Stimulated activated CD8-positive, alpha-beta memory T cell treated with anti-CD3 and anti-CD28 coated beads, Interleukin-4, amount 100 ng/mL, for 24 hours (primary cell): ENCODE data around the gene ANXA9.
A peak's percentile ranks its signal among the peaks of the same experiment; 100 is the strongest.

Source experiments
- DNase-seq: peaks from one replicate; pipeline ENCODE4 v3.0.0-alpha.2; 2020; ENCODE audit warnings: low read depth

Gene ANXA9, protein sequence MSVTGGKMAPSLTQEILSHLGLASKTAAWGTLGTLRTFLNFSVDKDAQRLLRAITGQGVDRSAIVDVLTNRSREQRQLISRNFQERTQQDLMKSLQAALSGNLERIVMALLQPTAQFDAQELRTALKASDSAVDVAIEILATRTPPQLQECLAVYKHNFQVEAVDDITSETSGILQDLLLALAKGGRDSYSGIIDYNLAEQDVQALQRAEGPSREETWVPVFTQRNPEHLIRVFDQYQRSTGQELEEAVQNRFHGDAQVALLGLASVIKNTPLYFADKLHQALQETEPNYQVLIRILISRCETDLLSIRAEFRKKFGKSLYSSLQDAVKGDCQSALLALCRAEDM

DNA sequence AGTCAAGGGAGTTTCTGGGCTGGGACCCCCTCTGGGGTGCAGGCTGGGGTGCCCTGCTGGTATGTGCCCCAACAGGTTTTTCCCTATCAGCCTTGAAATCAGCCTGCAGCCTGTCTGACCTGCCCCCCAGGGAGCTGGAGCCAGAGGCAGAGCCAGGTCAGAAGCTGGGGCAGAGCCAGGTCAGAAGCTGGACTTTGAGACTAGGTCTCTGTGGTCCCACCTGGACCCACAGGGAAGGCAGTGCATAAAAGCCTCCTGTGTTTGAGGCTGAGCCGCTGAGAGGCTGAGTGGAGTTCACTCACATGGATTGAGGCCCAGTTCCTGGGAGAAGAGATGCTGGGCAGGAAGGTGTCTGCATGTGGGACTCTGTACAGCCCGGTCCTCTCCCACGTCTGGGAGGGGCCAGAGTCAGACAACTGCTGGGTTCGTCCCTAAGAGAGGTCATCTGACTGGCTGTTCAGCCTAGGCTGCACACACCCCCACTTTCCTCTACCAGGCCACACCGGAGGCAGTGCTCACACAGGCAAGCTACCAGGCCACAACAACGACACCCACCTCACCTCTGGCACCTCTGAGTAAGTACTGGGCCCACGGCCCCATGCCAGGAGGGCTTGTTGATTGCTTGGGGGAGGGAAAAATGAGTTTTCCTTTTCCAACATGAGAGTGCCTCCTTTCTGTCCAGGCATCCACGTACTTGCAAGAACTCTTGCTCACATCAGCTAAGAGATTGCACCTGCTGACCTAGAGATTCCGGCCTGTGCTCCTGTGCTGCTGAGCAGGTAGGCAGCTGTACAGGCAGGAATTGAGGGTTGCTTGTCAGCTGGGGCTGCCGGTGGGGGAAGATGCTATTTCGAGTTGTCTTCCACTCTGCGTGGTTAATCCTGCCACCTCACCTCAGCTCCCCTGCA, at the start of gene ANXA9:
Gene ANXA9, plus strand, starts transcription at position 488 of the 908 bp plus-strand sequence. CDS start 814 bp downstream, outside the sequence.
- DNase-seq, result no peak

DNA sequence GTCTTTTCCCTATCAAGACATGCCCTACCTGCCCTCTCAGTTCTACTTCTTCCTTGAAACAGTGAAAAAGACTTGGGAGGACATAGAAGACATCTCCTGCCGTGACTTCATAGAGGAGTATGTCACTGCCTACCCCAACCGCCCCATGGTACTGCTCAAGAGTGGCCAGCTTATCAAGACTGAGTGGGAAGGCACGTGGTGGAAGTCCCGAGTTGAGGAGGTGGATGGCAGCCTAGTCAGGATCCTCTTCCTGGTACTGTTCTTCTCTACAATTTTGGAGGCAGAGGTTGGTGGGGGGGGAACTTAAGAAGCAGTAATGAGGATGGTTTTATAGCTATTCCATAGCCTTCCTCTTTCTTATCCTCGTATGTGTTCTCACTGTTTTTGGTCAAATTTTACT, 37.2 kb upstream of the ANXA9 start:
- no peak for DNase-seq

GRCh38 chr1:150954708-150955107, 27.4 kb upstream of the ANXA9 start:
- no peak for DNase-seq

GRCh38 chr1:150955280-150955679, 26.8 kb upstream of the ANXA9 start:
- DNase-seq, result no peak

DNA sequence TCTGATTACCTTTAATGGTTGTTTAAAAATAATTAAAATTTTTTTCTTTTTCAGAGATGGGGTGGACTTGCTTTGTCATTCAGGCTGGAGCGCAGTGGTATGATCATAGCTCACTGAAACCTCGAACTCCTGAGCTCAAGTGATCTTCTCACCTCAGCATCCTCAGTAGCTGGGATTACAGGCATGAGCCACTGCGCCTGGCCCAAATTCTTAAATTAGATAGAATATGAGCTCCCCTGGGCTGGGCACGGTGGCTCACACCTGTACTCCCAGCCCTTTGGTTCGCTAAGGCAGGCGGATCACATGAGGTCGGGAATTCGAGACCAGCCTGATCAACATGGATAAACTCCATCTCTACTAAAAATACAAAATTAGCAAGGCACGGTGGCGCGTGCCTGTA, 24.4 kb upstream of the ANXA9 start:
- DNase-seq, result no peak

GRCh38 chr1:150960646-150961045, 21.4 kb upstream of the ANXA9 start:
- DNase-seq, result no peak

GRCh38 chr1:150961756-150962155, 20.3 kb upstream of the ANXA9 start:
- DNase-seq, result no peak

DNA sequence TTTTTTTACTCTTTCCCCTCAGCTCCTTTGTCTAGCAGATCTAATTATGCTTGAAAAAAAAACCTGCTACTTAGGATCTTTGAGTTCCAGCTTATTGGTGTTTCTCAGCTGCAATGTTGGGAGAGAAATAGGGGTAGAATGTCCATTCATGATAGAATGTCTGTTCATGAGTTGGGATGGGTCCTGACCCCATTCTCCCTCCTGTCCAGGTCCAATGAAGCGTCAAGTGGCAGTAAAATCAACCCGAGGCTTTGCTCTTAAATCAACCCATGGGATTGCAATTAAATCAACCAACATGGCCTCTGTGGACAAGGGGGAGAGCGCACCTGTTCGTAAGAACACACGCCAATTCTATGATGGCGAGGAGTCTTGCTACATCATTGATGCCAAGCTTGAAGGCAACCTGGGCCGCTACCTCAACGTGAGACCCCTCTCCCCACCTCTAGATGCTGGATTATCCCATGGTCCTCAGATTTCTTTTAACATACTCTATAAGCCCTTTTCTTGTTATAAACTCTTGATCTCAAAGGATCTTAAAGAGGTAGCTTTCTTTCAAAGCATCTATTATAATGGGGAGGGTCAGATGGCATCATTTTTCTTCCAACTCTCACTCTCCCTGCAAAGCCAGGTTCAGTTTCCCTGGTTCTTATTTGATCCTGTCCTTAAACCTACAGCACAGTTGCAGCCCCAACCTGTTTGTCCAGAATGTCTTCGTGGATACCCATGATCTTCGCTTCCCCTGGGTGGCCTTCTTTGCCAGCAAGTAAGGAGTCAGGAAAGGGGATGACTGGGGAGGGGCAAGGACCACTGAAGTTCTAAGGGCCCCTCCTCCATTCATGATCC, 18.6 kb upstream of the ANXA9 start:
- no peak for DNase-seq

- no peak for DNase-seq
Observed at GRCh38 chr1:150964164-150964489, 18.0 kb upstream of the ANXA9 start.

DNA sequence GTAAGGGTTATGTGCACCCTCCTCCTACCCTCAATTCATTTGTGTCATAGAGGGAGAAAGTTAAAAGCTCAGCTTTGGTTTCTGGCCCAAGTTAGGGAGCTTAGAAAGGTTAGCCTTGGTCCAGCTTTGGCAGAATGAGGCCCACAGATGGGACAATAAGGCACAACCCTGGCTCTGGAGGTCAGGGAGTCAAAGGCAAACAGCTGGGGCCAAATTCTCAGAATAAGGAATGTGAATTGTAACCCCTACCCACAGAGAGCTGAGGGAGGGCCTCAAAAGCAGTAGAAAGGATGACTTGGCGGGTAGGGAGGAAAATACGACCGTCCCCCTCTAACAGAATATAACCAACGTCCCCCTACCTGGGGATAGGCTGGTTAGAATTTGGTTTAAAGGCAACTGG, 16.5 kb upstream of the ANXA9 start:
- no peak for DNase-seq

GRCh38 chr1:150966011-150966410, 16.1 kb upstream of the ANXA9 start:
- DNase-seq, result no peak

- DNase-seq, result no peak
Observed at GRCh38 chr1:150967936-150968335, 14.2 kb upstream of the ANXA9 start.

DNA sequence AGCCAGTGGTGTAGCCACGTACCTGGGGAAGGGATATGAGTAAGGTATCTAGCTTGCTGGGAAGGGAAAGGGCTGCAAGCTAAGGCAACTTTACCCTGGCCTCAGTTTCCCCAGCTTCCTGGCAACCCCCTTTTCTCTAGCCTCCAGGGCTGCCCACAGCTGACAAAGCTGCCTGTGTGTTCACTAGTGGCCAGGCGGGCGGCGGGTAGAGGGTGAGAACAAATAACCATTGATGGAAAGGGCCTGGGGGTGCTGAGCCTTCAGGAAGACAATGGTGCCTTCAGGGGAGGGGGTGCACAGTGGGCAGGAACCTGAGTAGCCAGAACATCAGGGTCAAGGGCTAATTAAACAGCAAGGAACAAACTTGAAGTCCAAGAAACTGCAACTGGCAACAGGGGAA, 13.6 kb upstream of the ANXA9 start:
- no peak for DNase-seq

GRCh38 chr1:150969626-150970025, 12.5 kb upstream of the ANXA9 start:
- DNase-seq, result no peak

DNA sequence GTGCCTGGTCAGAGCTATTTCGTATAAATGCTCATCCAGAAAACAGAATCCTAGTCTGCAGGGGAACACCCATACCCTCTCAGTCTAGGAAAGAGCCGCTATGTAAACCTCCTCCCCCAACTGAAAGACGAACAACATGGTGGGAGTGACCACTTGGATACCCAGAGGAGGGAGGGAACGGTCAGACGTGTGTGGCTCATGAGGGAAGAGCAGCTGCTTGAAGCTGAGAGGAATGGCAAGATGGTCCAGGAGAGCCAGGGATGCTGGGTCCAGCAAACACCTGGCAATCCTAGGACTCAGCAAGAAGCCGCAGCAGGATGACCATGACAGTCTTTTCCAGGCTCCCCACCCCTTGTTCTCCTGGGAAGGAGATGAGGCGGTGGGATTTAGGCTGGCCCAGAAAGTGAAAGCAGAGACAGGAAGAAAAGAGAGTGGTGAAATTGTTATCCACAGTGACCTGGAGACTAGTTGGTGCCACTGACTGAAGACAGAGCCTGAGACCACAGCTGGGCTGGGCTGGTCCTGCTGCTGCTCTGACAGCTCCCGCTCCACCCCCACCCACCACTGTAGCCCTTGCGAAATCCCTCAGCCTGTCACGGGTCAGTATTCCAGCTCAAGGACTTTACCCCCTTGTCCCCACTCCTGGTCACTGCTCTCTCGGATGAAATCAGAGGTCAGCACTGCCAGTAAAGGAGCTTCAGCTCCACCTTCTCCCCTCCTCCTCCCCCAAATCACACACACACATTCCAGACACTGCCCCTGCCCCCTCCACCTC, 11.1 kb upstream of the ANXA9 start:
- DNase-seq, result no peak

DNA sequence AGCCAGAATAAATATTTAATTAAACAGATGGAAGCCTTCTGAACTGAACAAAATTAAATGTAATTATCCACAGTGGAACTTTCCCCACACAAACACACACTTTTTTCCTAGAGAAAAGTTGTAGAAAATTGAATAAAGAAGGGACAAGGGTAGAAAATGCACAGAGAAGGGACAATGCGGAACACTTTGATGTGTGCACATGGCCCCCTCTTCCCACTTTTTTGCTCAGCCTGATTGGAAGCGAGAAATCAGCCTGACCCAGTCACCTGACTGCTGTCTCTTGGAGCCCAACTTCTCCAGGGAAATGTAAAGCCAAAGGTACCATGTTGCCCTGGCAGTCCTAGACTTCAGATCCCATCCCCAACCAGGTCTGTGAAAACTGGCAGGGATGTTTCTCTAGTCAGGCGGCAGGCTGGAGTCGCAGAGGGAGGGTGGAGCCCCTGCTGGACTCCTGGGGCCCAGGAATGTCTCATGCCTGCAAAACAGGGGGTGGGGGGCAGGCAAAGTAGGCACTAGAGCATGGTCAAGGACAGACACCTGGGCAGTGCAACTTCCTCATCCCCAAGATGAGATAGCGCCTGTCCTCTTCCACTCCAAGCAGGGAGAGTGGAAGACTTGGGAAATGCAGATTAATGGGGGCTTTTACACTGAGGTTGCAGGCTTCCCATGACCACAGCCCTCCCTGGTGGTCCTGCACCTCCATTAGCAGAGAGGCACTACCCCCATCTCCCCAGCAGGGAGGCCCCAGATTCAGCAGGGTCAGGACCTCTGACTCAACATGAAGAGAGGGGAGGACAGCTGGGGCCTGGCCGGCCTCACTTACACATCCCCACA, 10.3 kb upstream of the ANXA9 start:
- DNase-seq, result no peak

DNA sequence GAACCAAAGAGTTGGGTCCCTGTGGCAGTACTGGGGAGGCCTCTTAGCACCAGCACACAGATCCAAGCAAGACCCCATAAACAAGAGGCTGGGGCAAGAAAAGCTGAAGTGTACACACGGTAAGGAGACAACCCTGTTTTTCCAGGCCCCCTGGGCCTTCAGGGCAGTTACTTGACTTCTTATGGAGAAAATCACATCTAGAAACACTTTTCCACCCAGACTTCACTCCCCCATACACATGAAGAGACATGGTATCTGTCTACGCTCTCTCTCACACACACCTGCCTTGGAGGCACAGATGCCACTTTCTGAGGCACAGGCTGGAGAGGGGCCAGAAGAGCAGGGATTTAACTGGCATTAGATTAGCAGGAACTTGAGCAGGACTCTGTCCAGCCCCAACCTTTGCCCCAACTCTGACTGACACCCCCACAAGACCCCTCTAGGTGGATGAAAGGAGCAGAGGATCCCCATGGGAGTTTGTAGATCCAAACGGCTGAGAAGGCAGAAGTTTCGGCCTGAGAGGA, 9.6 kb upstream of the ANXA9 start:
- no peak for DNase-seq

- peak; percentile 10 for DNase-seq
Observed at GRCh38 chr1:150973258-150973835, 8.7 kb upstream of the ANXA9 start.

DNA sequence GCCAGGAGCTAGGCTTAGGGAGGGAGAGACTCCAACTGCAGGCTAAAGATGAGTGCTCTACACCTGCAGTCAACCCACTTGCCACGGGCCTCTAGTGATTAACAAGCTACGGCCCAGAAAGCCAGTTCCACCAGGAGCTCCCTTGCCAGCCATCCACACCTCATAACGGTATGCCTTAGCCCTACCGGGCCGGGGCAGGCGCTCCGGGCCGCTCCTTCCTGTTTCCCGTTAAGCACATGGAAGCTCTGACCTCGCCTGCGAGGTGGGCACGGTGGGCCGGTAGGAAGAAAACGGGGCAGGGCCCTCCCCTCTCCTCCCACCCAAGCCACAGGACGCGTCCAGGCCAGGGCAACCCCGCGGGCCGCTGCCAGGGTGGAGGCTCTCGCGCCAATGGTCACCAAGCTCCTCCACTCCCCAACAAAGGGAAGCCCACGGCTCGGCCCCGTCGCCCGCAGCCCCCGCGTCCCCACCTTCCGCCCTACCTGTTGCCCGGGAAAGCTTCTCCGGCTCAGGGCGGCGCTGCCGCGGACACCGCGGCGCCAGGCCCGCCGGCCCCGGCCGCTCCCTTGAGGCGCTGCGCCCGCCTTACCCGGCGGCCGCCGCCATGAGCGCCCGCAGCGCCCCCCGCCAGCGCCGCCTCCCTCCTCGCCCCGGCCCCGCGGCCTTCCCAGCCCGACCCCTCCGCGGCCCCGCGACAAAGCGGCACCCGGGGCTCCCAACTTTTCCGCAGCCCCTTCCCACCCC, 8.1 kb upstream of the ANXA9 start:
- peak; percentile 19 for DNase-seq
